SK-N-SH (cell line): ENCODE results near the gene ZNF532. TPM values are rescaled to one million over a fixed set of nuclear protein-coding genes. Genes with fewer than 3 reads are reported as not detected.

Source experiments
- CTCF ChIA-PET: fragments of 300-600, 350-600 bp; formaldehyde crosslinking; extraction: SDS; loops from one replicate; lab custom pipeline; 2021; lab: Yijun Ruan, JAX
- POLR2A ChIA-PET: fragments of 350-600 bp; sonication (Branson Sonifier 250); formaldehyde crosslinking; extraction: SDS; loops from one replicate; lab custom pipeline; 2020; ENCODE audit warnings: antibody characterized with exemption, inconsistent platforms; lab: Yijun Ruan, JAX
- DNase-seq: peaks from one replicate; pipeline ENCODE4 v3.0.0; 2012
- H2AFZ ChIP-seq: fragments of 200-600 bp; sonication (generic); 2 replicates; pipeline ENCODE4 v1.8.1; 2016; ENCODE audit warnings: antibody characterized with exemption, mild to moderate bottlenecking, low read depth
- H3F3A ChIP-seq: fragments of 200-600 bp; sonication (generic); replicated peaks from 2 replicates; pipeline ENCODE3; 2016; ENCODE audit warnings: antibody characterized with exemption, mild to moderate bottlenecking; ENCODE audit not compliant: insufficient read depth
- H3K27ac ChIP-seq, 2 experiments: fragments of 200-500 bp in 1 of 2; fragments of 200-600 bp in 1 of 2; sonication (Bioruptor generic) in 1 of 2; sonication (generic), shearing (Covaris generic) in 1 of 2; 2 replicates each; pipeline versions ENCODE4 v1.5.1 to v1.6.1; 2014 to 2016; ENCODE audit warnings: low read depth in 2 of 2, inconsistent platforms in 1 of 2, low read length in 1 of 2, mild to moderate bottlenecking in 1 of 2, mixed read lengths in 1 of 2
- H3K27me3 ChIP-seq: fragments of 200-600 bp; sonication (generic), shearing (Covaris generic); 2 replicates; pipeline ENCODE4 v1.6.1; 2016; ENCODE audit warnings: mixed run types; ENCODE audit not compliant: insufficient read depth
- H3K36me3 ChIP-seq, 2 experiments: fragments of 200-500 bp in 1 of 2; fragments of 200-600 bp in 1 of 2; sonication (Bioruptor generic) in 1 of 2; sonication (generic) in 1 of 2; replicated peaks in 1 of 2; 2 replicates each; pipeline versions ENCODE3 to v1.5.1; 2014 to 2016; ENCODE audit warnings: low read length in 1 of 2, mild to moderate bottlenecking in 1 of 2; ENCODE audit not compliant: insufficient read depth in 2 of 2, control insufficient read depth in 1 of 2
- H3K4me1 ChIP-seq, 2 experiments: fragments of 200-500 bp in 1 of 2; fragments of 200-600 bp in 1 of 2; sonication (Bioruptor generic) in 1 of 2; sonication (generic), shearing (Covaris generic) in 1 of 2; 2 replicates each; pipeline versions ENCODE4 v1.5.1 to v1.6.1; 2014 to 2016; ENCODE audit warnings: low read depth in 1 of 2, low read length in 1 of 2, mixed run types in 1 of 2; ENCODE audit not compliant: insufficient read depth in 2 of 2, control insufficient read depth in 1 of 2
- H3K4me2 ChIP-seq: fragments of 200-600 bp; sonication (generic), shearing (Covaris generic); 2 replicates; pipeline ENCODE4 v1.6.1; 2017; ENCODE audit warnings: mixed run types
- H3K4me3 ChIP-seq, 2 experiments: fragments of 200-500 bp in 1 of 2; fragments of 200-600 bp in 1 of 2; sonication (Bioruptor generic) in 1 of 2; sonication (generic), shearing (Covaris generic) in 1 of 2; 2 replicates each; pipeline versions ENCODE4 v1.5.1 to v1.8.1; 2014 to 2016; ENCODE audit warnings: low read depth in 2 of 2, inconsistent platforms in 1 of 2, low read length in 1 of 2, mild to moderate bottlenecking in 1 of 2, mixed read lengths in 1 of 2, moderate library complexity in 1 of 2
- H3K79me2 ChIP-seq: fragments of 200-600 bp; sonication (generic); 2 replicates; pipeline ENCODE4 v1.8.1; 2017; ENCODE audit warnings: mild to moderate bottlenecking; ENCODE audit not compliant: insufficient read depth
- H3K9ac ChIP-seq: fragments of 200-600 bp; sonication (generic); 2 replicates; pipeline ENCODE4 v1.6.1; 2017; ENCODE audit warnings: mixed run types
- H3K9me2 ChIP-seq: fragments of 200-600 bp; sonication (generic); 2 replicates; pipeline ENCODE4 v1.6.1; 2017; ENCODE audit warnings: mixed run types
- H3K9me3 ChIP-seq: fragments of 200-600 bp; sonication (generic); 2 replicates; pipeline ENCODE4 v1.6.1; 2017; ENCODE audit warnings: mixed run types, mild to moderate bottlenecking, moderate library complexity
- H4K20me1 ChIP-seq: fragments of 200-600 bp; sonication (generic); 2 replicates; pipeline ENCODE4 v1.6.1; 2017; ENCODE audit warnings: mild to moderate bottlenecking, mixed run types; ENCODE audit not compliant: insufficient read depth
- CHD2 ChIP-seq: fragments of 150-350 bp; IDR thresholded peaks from 2 replicates; pipeline ENCODE4 v1.6.1; 2018; ENCODE audit warnings: low read length; ENCODE audit not compliant: partially characterized antibody
- FOXM1 ChIP-seq: IDR thresholded peaks from 2 replicates; pipeline ENCODE4 v1.4.0; 2012; ENCODE audit warnings: low read depth, mild to moderate bottlenecking
- MEF2A ChIP-seq: IDR thresholded peaks from 2 replicates; pipeline ENCODE4 v1.4.0; 2012; ENCODE audit warnings: low read depth, borderline replicate concordance
- NFIC ChIP-seq: IDR thresholded peaks from 2 replicates; pipeline ENCODE4 v1.4.0; 2012; ENCODE audit warnings: borderline replicate concordance
- TCF12 ChIP-seq: IDR thresholded peaks from 2 replicates; pipeline ENCODE4 v1.4.0; 2012
- USF2 ChIP-seq: fragments of 150-350 bp; IDR thresholded peaks from 2 replicates; pipeline ENCODE4 v1.6.1; 2017; ENCODE audit warnings: antibody characterized with exemption, low read length, low read depth, borderline replicate concordance
- WGBS: methylation state at CpG from one replicate; pipeline ENCODE4 v1.1.6; 2017; ENCODE audit warnings: low lambda C conversion rate; 5-methylcytosine and 5-hydroxymethylcytosine counted together
- polyA plus RNA-seq, 3 experiments: library from polyadenylated mRNA; depleted of rRNA; stranded (reverse); fragments of >200 nt; gene quantifications; 2 replicates each; pipeline ENCODE4 v1.2.3, GENCODE V29; 2012
- TF ChIP-seq, protein P1 (sequence below): IDR thresholded peaks from 2 replicates; pipeline ENCODE4; 2012
- TF ChIP-seq, protein P2 (sequence below): IDR thresholded peaks from 2 replicates; pipeline ENCODE4 v1.4.0; 2012; ENCODE audit warnings: low read depth

ZNF532 gene
- polyA plus RNA-seq, 1 of the 3 experiments (the other 2 are of a cell fraction), result 34.7 TPM

DNA sequence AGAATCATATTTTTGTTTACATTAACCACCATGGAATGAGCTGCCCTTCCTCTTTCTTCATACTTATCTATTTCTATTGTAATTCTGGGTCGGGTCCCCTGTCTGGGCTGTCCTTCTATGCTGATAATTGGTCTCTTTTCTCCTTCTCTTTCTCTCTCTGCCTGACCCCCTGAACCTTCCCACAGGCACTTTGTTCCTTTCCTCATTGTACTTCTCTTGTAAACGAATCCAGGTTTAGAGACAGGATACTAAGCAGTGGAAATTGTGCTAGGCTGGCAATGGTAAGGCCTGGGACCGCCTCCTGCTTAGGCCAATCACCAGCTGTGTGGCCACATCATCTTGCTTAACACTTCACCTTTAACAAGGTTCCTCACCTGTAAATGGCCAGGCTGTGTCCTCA, 137.0 kb downstream of the ZNF532 start (continued):
- TF ChIP-seq USF2 (no peak), CHD2 (no peak), FOXM1 (no peak), MEF2A (no peak)

DNA sequence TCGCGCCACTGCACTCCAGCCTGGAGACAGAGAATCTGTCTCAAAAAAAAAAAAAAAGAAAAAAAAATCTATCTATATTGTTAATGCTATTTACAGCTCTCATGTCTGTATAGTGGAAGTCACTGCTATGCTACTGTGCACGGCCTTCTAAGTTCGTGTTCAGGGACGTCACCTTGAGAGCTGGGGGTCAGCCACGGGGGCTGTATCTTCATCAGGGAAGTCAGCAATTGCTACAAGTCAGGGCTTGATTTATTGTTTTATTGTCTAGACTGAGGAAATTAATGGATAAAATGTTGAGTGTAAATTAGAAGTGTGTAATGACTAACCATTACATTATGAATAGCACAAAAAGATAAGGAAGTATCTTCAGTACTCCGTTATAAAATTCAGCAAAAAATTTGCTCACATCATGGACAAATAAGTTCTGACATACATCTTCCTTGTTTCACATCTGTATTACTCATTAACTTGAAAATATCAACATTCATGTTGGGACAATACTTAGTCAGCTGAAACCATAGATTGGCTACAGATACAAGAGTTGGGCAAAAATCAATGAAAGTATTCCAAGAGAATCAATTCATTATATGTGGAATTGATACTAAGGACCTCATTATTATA, 138.4 kb downstream of the ZNF532 start:
- 81% methylated on average over 7 of the region's 7 CpGs for WGBS
- H3K4me2 ChIP-seq, result no peak overlapping the region
- H2AFZ ChIP-seq, result no peak overlapping the region
- H3K4me1 ChIP-seq, result peaks cover 5 to 25% of the 10 kb centered on the region in 2 experiments; a peak in 2 of 4 replicates
- no peaks in the 10 kb centered on the region for H3K36me3 ChIP-seq
- peaks cover 37% of the 10 kb centered on the region for H3F3A ChIP-seq
- no peaks in the 10 kb centered on the region for H3K79me2 ChIP-seq
- H3K27ac ChIP-seq, result no peak overlapping the region
- H3K9me3 ChIP-seq, result no peaks in the 10 kb centered on the region
- no peaks in the 10 kb centered on the region for H3K27me3 ChIP-seq
- no peak overlapping the region for H3K4me3 ChIP-seq
- TF ChIP-seq, protein P1, sequence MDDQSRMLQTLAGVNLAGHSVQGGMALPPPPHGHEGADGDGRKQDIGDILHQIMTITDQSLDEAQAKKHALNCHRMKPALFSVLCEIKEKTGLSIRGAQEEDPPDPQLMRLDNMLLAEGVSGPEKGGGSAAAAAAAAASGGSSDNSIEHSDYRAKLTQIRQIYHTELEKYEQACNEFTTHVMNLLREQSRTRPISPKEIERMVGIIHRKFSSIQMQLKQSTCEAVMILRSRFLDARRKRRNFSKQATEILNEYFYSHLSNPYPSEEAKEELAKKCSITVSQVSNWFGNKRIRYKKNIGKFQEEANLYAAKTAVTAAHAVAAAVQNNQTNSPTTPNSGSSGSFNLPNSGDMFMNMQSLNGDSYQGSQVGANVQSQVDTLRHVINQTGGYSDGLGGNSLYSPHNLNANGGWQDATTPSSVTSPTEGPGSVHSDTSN, result no peak
- no peak for DNase-seq
- no peaks in the 10 kb centered on the region for H3K9me2 ChIP-seq
- ChIA-PET POLR2A (no interaction called here), CTCF (no interaction called here)
- no peak overlapping the region for H3K9ac ChIP-seq
- H4K20me1 ChIP-seq, result no peaks in the 10 kb centered on the region

DNA sequence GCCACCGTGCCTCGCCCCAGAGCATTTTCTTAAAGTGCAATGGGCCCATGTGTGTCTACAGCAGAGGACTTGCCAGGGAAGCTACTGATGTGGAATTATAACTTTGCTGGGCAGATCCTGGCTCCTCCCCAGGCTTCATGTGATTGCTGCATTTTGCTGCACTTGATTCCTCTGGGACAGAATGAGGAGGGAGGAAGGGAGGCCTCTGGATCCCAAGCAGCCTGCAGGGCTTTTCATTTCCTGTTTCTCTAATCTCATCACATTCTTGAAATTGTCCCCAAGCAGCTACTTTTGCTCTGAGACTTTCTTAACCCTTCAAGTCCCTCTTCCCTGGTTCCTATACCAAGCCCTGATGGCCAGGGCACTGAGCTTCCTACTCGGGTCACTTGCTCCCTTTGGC, 140.6 kb downstream of the ZNF532 start:
- DNase-seq, result no peak
- Histone ChIP-seq H3K4me3 (no peak overlapping the region), H3K9me2 (no peaks in the 10 kb centered on the region), H3K79me2 (no peaks in the 10 kb centered on the region), H3K4me2 (peak overlapping the region; percentile 49; the same call in 1 of the 2 replicates), H2AFZ (peak overlapping the region; percentile 53; the same call in 1 of the 2 replicates), H3K36me3 (no peaks in the 10 kb centered on the region)
- 90% methylated on average over 3 of the region's 3 CpGs for WGBS
- CTCF ChIA-PET, result no interaction called here
- TF ChIP-seq, protein P2, sequence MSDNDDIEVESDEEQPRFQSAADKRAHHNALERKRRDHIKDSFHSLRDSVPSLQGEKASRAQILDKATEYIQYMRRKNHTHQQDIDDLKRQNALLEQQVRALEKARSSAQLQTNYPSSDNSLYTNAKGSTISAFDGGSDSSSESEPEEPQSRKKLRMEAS, result no peak
- TF ChIP-seq NFIC (0 out of 2 replicates have a peak, but pooled peaks have one; percentile 20), TCF12 (peak; percentile 16)
- TF ChIP-seq, all 33 proteins: peak for 2
- POLR2A ChIA-PET, result no interaction called here
- Histone ChIP-seq H4K20me1 (no peaks in the 10 kb centered on the region), H3K9me3 (no peaks in the 10 kb centered on the region), H3K4me1 (peaks cover 5 to 29% of the 10 kb centered on the region in 2 experiments; a peak in 2 of 4 replicates), H3K9ac (peak overlapping the region; percentile 19; the same call in 1 of the 2 replicates), H3K27ac (peak overlapping the region; percentile 41 to 73; a peak in 3 of 4 replicates), H3K27me3 (no peaks in the 10 kb centered on the region), H3F3A (peaks cover 24% of the 10 kb centered on the region)
